NB4 (cell line): ENCODE measurements around the gene LSAMP.

Source experiments
- DNase-seq: peaks from one replicate; pipeline ENCODE4 v3.0.0; 2010; ENCODE audit warnings: low read depth
- H3K4me3 ChIP-seq: one replicate; pipeline ENCODE4 v1.5.1; 2011; ENCODE audit warnings: mild to moderate bottlenecking, low read depth, low read length, moderate library complexity
- MYC ChIP-seq: IDR thresholded peaks from 2 replicates; pipeline ENCODE4 v1.6.1; 2011; ENCODE audit warnings: low read depth, low read length
- POLR2A ChIP-seq: IDR thresholded peaks from 2 replicates; pipeline ENCODE4 v1.6.1; 2011; ENCODE audit warnings: mild to moderate bottlenecking; ENCODE audit not compliant: insufficient read length; ENCODE audit errors: extremely low read depth
- TF ChIP-seq, protein P1 (sequence below): IDR thresholded peaks from 2 replicates; pipeline ENCODE4 v1.6.1; 2011; ENCODE audit warnings: low read depth, low read length
- TF ChIP-seq, protein P2 (sequence below): IDR thresholded peaks from one replicate; pipeline ENCODE4 v1.5.1; 2012; ENCODE audit warnings: low read depth, low read length

The LSAMP gene

DNA sequence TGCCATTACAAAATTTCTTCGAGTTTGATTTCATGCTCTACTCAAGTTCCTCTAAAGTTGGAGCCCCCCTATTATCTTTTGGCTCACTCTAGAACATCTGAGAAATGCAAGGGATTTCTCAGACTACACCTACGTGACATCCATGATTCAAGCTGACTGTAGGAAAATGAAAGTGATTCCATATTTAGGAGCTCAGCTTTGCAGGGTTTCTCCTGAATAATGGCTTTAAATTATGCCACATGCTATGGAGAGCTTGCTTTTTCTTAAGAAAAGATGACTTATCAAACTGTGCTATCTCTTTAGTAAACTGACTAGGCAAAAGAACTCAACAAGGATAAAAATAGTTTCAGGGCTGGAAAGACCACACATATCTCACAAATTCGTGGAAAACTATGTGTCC, 292.1 kb downstream of the LSAMP start:
- H3K4me3 ChIP-seq = no peak overlapping the region
- TF ChIP-seq, protein P1, sequence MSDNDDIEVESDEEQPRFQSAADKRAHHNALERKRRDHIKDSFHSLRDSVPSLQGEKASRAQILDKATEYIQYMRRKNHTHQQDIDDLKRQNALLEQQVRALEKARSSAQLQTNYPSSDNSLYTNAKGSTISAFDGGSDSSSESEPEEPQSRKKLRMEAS = no peak
- no peak for TF ChIP-seq POLR2A
- TF ChIP-seq MYC = no peak
- TF ChIP-seq, protein P2, sequence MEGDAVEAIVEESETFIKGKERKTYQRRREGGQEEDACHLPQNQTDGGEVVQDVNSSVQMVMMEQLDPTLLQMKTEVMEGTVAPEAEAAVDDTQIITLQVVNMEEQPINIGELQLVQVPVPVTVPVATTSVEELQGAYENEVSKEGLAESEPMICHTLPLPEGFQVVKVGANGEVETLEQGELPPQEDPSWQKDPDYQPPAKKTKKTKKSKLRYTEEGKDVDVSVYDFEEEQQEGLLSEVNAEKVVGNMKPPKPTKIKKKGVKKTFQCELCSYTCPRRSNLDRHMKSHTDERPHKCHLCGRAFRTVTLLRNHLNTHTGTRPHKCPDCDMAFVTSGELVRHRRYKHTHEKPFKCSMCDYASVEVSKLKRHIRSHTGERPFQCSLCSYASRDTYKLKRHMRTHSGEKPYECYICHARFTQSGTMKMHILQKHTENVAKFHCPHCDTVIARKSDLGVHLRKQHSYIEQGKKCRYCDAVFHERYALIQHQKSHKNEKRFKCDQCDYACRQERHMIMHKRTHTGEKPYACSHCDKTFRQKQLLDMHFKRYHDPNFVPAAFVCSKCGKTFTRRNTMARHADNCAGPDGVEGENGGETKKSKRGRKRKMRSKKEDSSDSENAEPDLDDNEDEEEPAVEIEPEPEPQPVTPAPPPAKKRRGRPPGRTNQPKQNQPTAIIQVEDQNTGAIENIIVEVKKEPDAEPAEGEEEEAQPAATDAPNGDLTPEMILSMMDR = no peak
- DNase-seq = no peak

DNA sequence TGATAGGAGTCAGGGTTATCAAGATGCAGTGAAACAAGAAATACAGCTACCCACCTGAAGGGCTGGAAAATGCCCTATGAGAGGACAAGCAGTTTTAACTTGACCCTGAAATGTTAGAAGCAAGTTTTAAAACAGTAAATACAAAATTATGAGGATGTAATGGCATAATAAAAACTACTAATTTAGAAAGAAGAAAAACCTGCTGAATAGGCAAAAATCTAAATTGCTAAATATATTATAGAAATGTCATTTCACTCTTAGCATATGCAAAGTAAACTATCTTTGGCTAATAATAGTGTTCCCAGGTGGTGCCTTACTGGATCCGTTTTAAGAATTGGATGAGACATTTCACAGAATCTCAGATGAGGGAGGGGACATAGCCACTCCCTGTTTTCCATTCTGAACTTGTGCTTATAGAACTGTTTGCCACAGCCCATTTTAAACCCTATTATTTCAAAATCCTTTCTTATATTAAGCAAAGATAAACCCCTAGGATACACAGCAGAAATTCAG, 294.6 kb downstream of the LSAMP start:
- TF ChIP-seq MYC (no peak), POLR2A (no peak)
- TF ChIP-seq, protein P2 = no peak
- TF ChIP-seq, protein P1 = no peak
- H3K4me3 ChIP-seq = no peak overlapping the region
- DNase-seq = no peak

- no peak for TF ChIP-seq MYC
- no peak for TF ChIP-seq POLR2A
- TF ChIP-seq, protein P1 = no peak
- TF ChIP-seq, protein P2 = no peak
- no peak overlapping the region for H3K4me3 ChIP-seq
- DNase-seq = no peak
These were observed 296.1 kb downstream of the LSAMP start for GRCh38 chr3:116148881-116149851.

GRCh38 chr3:116145613-116146012, 299.7 kb downstream of the LSAMP start:
- no peak overlapping the region for H3K4me3 ChIP-seq
- no peak for DNase-seq
- TF ChIP-seq, protein P1 = no peak
- TF ChIP-seq MYC = no peak
- TF ChIP-seq POLR2A = no peak
- TF ChIP-seq, protein P2 = no peak

DNA sequence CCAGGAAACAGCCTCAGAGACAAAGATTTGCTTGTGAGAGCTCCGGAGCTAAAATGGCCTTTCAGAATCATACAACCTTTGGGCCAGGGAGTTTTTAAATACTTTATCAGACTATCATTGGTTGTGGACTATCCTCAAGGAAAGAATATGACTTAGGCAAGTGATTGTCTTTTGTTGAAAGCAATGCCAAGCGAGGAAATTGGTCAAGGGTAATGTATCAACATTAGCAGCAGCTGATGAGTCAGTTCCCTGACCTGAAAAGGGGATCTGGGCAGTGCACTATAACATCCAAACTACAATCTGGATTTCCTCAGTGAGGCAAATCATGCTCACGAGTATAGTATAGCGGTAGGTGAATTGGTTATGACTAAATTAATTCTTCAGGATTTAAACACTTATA, 303.6 kb downstream of the LSAMP start:
- no peak for DNase-seq

More for the DNA sequence above, 303.6 kb downstream of the LSAMP start:
- TF ChIP-seq POLR2A (no peak), MYC (no peak)
- TF ChIP-seq, protein P2 = no peak
- TF ChIP-seq, protein P1 = no peak
- no peak overlapping the region for H3K4me3 ChIP-seq
